ENCODE measurements around the gene APOA4.
A peak's percentile ranks its signal among the peaks of the same experiment; 100 is the strongest.

DNA sequence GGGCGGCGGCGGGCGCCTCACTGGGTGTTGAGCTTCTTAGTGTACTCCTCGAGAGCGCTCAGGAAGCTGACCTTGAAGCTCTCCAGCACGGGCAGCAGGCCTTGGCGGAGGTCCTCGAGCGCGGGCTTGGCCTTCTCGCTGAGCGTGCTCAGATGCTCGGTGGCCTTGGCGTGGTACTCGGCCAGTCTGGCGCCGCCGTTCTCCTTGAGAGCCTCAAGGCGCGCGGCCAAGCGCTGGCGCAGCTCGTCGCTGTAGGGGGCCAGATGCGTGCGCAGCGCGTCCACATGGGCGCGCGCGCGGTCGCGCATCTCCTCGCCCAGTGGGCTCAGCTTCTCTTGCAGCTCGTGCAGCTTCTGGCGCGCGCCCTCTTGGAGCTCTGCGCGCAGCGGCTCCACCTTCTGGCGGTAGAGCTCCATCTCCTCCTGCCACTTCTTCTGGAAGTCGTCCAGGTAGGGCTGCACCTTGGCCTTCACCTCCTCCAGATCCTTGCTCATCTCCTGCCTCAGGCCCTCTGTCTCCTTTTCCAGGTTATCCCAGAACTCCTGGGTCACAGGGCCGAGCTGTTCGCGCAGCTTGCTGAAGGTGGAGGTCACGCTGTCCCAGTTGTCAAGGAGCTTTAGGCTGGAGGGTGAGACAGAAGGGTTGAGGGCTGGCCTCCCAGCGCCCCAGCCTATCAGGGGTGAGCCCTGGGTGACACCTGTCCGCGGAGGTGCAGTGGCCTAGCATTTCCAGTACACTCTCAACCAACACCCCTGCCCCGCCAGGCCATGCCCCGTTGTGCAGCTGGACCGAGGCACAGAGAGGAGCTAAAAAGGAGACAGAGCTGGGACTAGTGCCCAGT, 12.9 kb upstream of the APOA4 start:
- TF ChIP-seq, protein P1, sequence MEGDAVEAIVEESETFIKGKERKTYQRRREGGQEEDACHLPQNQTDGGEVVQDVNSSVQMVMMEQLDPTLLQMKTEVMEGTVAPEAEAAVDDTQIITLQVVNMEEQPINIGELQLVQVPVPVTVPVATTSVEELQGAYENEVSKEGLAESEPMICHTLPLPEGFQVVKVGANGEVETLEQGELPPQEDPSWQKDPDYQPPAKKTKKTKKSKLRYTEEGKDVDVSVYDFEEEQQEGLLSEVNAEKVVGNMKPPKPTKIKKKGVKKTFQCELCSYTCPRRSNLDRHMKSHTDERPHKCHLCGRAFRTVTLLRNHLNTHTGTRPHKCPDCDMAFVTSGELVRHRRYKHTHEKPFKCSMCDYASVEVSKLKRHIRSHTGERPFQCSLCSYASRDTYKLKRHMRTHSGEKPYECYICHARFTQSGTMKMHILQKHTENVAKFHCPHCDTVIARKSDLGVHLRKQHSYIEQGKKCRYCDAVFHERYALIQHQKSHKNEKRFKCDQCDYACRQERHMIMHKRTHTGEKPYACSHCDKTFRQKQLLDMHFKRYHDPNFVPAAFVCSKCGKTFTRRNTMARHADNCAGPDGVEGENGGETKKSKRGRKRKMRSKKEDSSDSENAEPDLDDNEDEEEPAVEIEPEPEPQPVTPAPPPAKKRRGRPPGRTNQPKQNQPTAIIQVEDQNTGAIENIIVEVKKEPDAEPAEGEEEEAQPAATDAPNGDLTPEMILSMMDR (IDR thresholded peaks at IDR 0.05) = peak; percentile 56 to 63 (median 60)
- TF ChIP-seq POLR2A (IDR thresholded peaks at IDR 0.05) = peak in 1 of 2 donors; percentile 28

All from uterus (tissue), 2 donors.